GM19043 (cell line): ENCODE results near the gene PRKAB1.
"Not testable (repeated sequence)": the region's sequence is repeated elsewhere in the genome, so short reads cannot be mapped to it uniquely, and the experiment has no call there.

Experiments used
- ATAC-seq: cut with Tn5 transposase; IDR thresholded peaks from one replicate; pipeline ENCODE4 v1.9.1; 2021; ENCODE audit warnings: low read depth; ENCODE audit not compliant: unreplicated experiment

The PRKAB1 gene

GRCh38 chr12:119667577-119668323, at the start of gene PRKAB1:
Gene PRKAB1, plus strand, starts transcription at chr12:119668133. Its CDS starts 112 bp downstream, at chr12:119668245.
- ATAC-seq = peak; percentile 91

GRCh38 chr12:119618328-119618896, 49.5 kb upstream of the PRKAB1 start:
- not testable (repeated sequence) for ATAC-seq

- ATAC-seq = no peak
These were observed 47.4 kb upstream of the PRKAB1 start for GRCh38 chr12:119620490-119620889.

GRCh38 chr12:119621878-119622277, 46.1 kb upstream of the PRKAB1 start:
- ATAC-seq = no peak

- ATAC-seq = no peak
These were observed 43.0 kb upstream of the PRKAB1 start for GRCh38 chr12:119624966-119625365.

- no peak for ATAC-seq
These were observed 40.8 kb upstream of the PRKAB1 start for GRCh38 chr12:119627019-119627643.

GRCh38 chr12:119627686-119628085, 40.2 kb upstream of the PRKAB1 start:
- no peak for ATAC-seq

GRCh38 chr12:119630223-119630780, 37.6 kb upstream of the PRKAB1 start:
- ATAC-seq = no peak

GRCh38 chr12:119630962-119631550, 36.9 kb upstream of the PRKAB1 start:
- no peak for ATAC-seq

- no peak for ATAC-seq
These were observed 35.8 kb upstream of the PRKAB1 start for GRCh38 chr12:119631930-119632678.

GRCh38 chr12:119634743-119635142, 33.2 kb upstream of the PRKAB1 start:
- ATAC-seq = no peak

- no peak for ATAC-seq
These were observed 24.9 kb upstream of the PRKAB1 start for GRCh38 chr12:119642986-119643385.

GRCh38 chr12:119644930-119645329, 23.0 kb upstream of the PRKAB1 start:
- no peak for ATAC-seq

GRCh38 chr12:119645535-119646059, 22.3 kb upstream of the PRKAB1 start:
- no peak for ATAC-seq

GRCh38 chr12:119649202-119649808, 18.6 kb upstream of the PRKAB1 start:
- ATAC-seq = no peak

- no peak for ATAC-seq
These were observed 15.3 kb upstream of the PRKAB1 start for GRCh38 chr12:119652665-119653064.

- ATAC-seq = not testable (repeated sequence)
These were observed 10.9 kb upstream of the PRKAB1 start for GRCh38 chr12:119657001-119657400.

- ATAC-seq = not testable (repeated sequence)
These were observed 9.8 kb upstream of the PRKAB1 start for GRCh38 chr12:119658166-119658565.

GRCh38 chr12:119659289-119659897, 8.5 kb upstream of the PRKAB1 start:
- peak; percentile 63 for ATAC-seq
